Panc1 (cell line): ENCODE results near the gene ALDH1A1. TPM values are rescaled to one million over a fixed set of nuclear protein-coding genes. Genes with fewer than 3 reads are reported as not detected.

Experiments
- ATAC-seq: fragments of 200-7000 bp; cut with Tn5 transposase; 2 replicates; pipeline ENCODE4 v1.9.1; 2020; ENCODE audit warnings: mild to moderate bottlenecking, moderate library complexity
- BruUV-seq: library from RNA; stranded (reverse); fragments of 400-500 nt; replicated peaks from 2 replicates; lab custom pipeline; 2021; lab: Mats Ljungman, UMichigan
- CTCF ChIA-PET: fragments of 300-600 bp; sonication (Branson Sonifier 250); formaldehyde crosslinking; loops from one replicate; lab custom pipeline; 2022; ENCODE audit warnings: antibody characterized with exemption; lab: Charles Lee
- POLR2A ChIA-PET: fragments of 300-600 bp; sonication (Branson Sonifier 250); formaldehyde crosslinking; loops from one replicate; lab custom pipeline; 2022; ENCODE audit warnings: antibody characterized with exemption; lab: Charles Lee
- DNase-seq: peaks from one replicate; pipeline ENCODE4 v3.0.0-alpha.2; 2010; ENCODE audit warnings: low read depth, low spot score
- H3K27ac ChIP-seq: 2 replicates; pipeline ENCODE4 v1.5.1; 2011; ENCODE audit warnings: mild to moderate bottlenecking, low read length, inconsistent platforms
- H3K27me3 ChIP-seq: fragments of 200-500 bp; sonication (Bioruptor generic); 2 replicates; pipeline ENCODE4 v1.6.0; 2014; ENCODE audit warnings: low read length, inconsistent platforms; ENCODE audit not compliant: control insufficient read depth, insufficient read depth
- H3K36me3 ChIP-seq: fragments of 200-500 bp; sonication (Bioruptor generic); 2 replicates; pipeline ENCODE4 v1.5.1; 2014; ENCODE audit warnings: inconsistent platforms, mild to moderate bottlenecking, low read length, moderate library complexity; ENCODE audit not compliant: control insufficient read depth, insufficient read depth
- H3K4me1 ChIP-seq: 2 replicates; pipeline ENCODE4 v1.5.1; 2011; ENCODE audit warnings: inconsistent platforms, mild to moderate bottlenecking, low read length, moderate library complexity; ENCODE audit not compliant: control insufficient read depth, insufficient read depth
- H3K4me3 ChIP-seq, 2 experiments: 2 replicates each; pipeline ENCODE4 v1.5.1; 2011 to 2012; ENCODE audit warnings: low read depth in 2 of 2, low read length in 2 of 2, mild to moderate bottlenecking in 2 of 2, inconsistent platforms in 1 of 2, moderate library complexity in 1 of 2
- H3K9me3 ChIP-seq: fragments of 200-500 bp; sonication (Bioruptor generic); 2 replicates; pipeline ENCODE4 v1.5.1; 2014; ENCODE audit warnings: low read depth, mild to moderate bottlenecking, inconsistent platforms, low read length, moderate library complexity; ENCODE audit not compliant: control insufficient read depth, insufficient read depth
- CTCF ChIP-seq: fragments of 450-650 bp; IDR thresholded peaks from 2 replicates; pipeline ENCODE4 v1.5.1; 2017; ENCODE audit warnings: mild to moderate bottlenecking
- POLR2AphosphoS5 ChIP-seq: IDR thresholded peaks from 2 replicates; pipeline ENCODE4 v1.6.1; 2012; ENCODE audit warnings: mild to moderate bottlenecking, low read depth, low read length, moderate library complexity
- REST ChIP-seq, 2 experiments: IDR thresholded peaks; 2 replicates each; pipeline ENCODE4 v1.6.1; 2011 to 2012; ENCODE audit warnings: low read depth in 2 of 2, control low read depth in 1 of 2, low read length in 1 of 2, mild to moderate bottlenecking in 1 of 2, moderate library complexity in 1 of 2; ENCODE audit not compliant: insufficient read depth in 1 of 2
- SIN3A ChIP-seq: IDR thresholded peaks from 2 replicates; pipeline ENCODE4 v1.6.1; 2012; ENCODE audit warnings: low read depth, mild to moderate bottlenecking, low read length, moderate library complexity, borderline replicate concordance; ENCODE audit not compliant: insufficient read depth
- TCF7L2 ChIP-seq: IDR thresholded peaks from 2 replicates; pipeline ENCODE4 v1.6.1; 2011; ENCODE audit warnings: mild to moderate bottlenecking, low read depth, low read length, inconsistent platforms
- in situ Hi-C: cut with HindIII; loops from 2 replicates; pipeline ENCODE4 v1.10.0; 2016; ENCODE audit warnings: low sequenced_read_pairs, low pct_unique_long_range_greater_than_20kb
- intact Hi-C: fragments of 100-400 bp; cut with micrococcal nuclease; formaldehyde crosslinking; loops from one replicate; pipeline ENCODE4 v1.10.0; 2022; ENCODE audit not compliant: unreplicated experiment
- total RNA-seq: library from RNA; stranded (reverse); gene quantifications from one replicate; pipeline ENCODE4 v1.2.1, GENCODE V29; 2021; ENCODE audit not compliant: unreplicated experiment

ALDH1A1 gene
- total RNA-seq, 1 experiment from 2014 or later: 0.54 TPM

GRCh38 chr9:72985746-72986145, 32.9 kb upstream of the ALDH1A1 start:
- intact Hi-C loops (no loop called here), in situ Hi-C loops (no loop called here)
- no TSS peak for BruUV-seq
- no peaks in the 10 kb centered on the region for H3K4me1 ChIP-seq
- DNase-seq (no peak), ATAC-seq (no peak)
- no peak overlapping the region for H3K4me3 ChIP-seq
- H3K36me3 ChIP-seq: no peaks in the 10 kb centered on the region
- no peak for TF ChIP-seq REST (IDR thresholded peaks at IDR 0.05; ENCODE audit: insufficient read depth in 1 of 2, low read depth in 2 of 2, low read length in 1 of 2)
- TF ChIP-seq POLR2AphosphoS5: no peak
- TF ChIP-seq TCF7L2: no peak
- no peak for TF ChIP-seq CTCF
- TF ChIP-seq SIN3A: no peak
- ChIA-PET POLR2A (no interaction called here), CTCF (no interaction called here)
- H3K27me3 ChIP-seq: no peaks in the 10 kb centered on the region
- H3K9me3 ChIP-seq: no peaks in the 10 kb centered on the region
- no peak overlapping the region for H3K27ac ChIP-seq

GRCh38 chr9:72984991-72985390, 32.1 kb upstream of the ALDH1A1 start:
- Histone ChIP-seq H3K27me3 (no peaks in the 10 kb centered on the region), H3K9me3 (no peaks in the 10 kb centered on the region), H3K4me3 (no peak overlapping the region), H3K27ac (no peak overlapping the region), H3K4me1 (no peaks in the 10 kb centered on the region), H3K36me3 (no peaks in the 10 kb centered on the region)
- ATAC-seq (no peak), DNase-seq (no peak)
- intact Hi-C loops (no loop called here), in situ Hi-C loops (no loop called here)
- POLR2A ChIA-PET: no interaction called here
- no peak for TF ChIP-seq POLR2AphosphoS5
- TF ChIP-seq REST (IDR thresholded peaks at IDR 0.05; ENCODE audit: insufficient read depth in 1 of 2, low read depth in 2 of 2, low read length in 1 of 2): no peak
- no peak for TF ChIP-seq CTCF
- no peak for TF ChIP-seq TCF7L2
- no peak for TF ChIP-seq SIN3A
- no TSS peak for BruUV-seq
- CTCF ChIA-PET: no interaction called here
